HG03575 (cell line): Measurements from ENCODE around the gene CENPP.

Experiments used
- ATAC-seq: cut with Tn5 transposase; IDR thresholded peaks from one replicate; pipeline ENCODE4 v1.9.1; 2021; ENCODE audit not compliant: unreplicated experiment, insufficient number of reproducible peaks, low FRiP score; ENCODE audit errors: extremely low read depth

The CENPP gene

GRCh38 chr9:92310562-92310961, 15.2 kb upstream of the CENPP start:
- ATAC-seq: no peak

GRCh38 chr9:92312887-92313623, 12.7 kb upstream of the CENPP start:
- ATAC-seq: no peak

- no peak for ATAC-seq
These were observed 12.1 kb upstream of the CENPP start for GRCh38 chr9:92313624-92314012.

- no peak for ATAC-seq
These were observed 10.3 kb upstream of the CENPP start for GRCh38 chr9:92315456-92315855.

- ATAC-seq: no peak
These were observed 1.3 kb upstream of the CENPP start for GRCh38 chr9:92324431-92324830.

GRCh38 chr9:92324889-92325268, 874 bp upstream of the CENPP start:
- no peak for ATAC-seq

GRCh38 chr9:92325991-92326500, 293 bp downstream of the CENPP start:
- no peak for ATAC-seq

GRCh38 chr9:92327283-92327850, 1.6 kb downstream of the CENPP start:
- no peak for ATAC-seq

- no peak for ATAC-seq
These were observed 2.5 kb downstream of the CENPP start for GRCh38 chr9:92328225-92328624.

GRCh38 chr9:92332577-92333281, 7.0 kb downstream of the CENPP start:
- ATAC-seq: no peak

- ATAC-seq: no peak
These were observed 7.5 kb downstream of the CENPP start for GRCh38 chr9:92333282-92333634.

GRCh38 chr9:92341578-92341977, 15.8 kb downstream of the CENPP start:
- ATAC-seq: no peak

- no peak for ATAC-seq
These were observed 17.2 kb downstream of the CENPP start for GRCh38 chr9:92342825-92343488.

- no peak for ATAC-seq
These were observed 19.8 kb downstream of the CENPP start for GRCh38 chr9:92345582-92345981.

GRCh38 chr9:92349771-92350739, 24.3 kb downstream of the CENPP start:
- ATAC-seq: no peak

- ATAC-seq: no peak
These were observed 25.0 kb downstream of the CENPP start for GRCh38 chr9:92350740-92351133.

GRCh38 chr9:92353051-92353450, 27.3 kb downstream of the CENPP start:
- no peak for ATAC-seq

GRCh38 chr9:92359394-92359995, 33.7 kb downstream of the CENPP start:
- no peak for ATAC-seq
